Stimulated activated CD8-positive, alpha-beta memory T cell treated with anti-CD3 and anti-CD28 coated beads, Interleukin-4, amount 100 ng/mL, for 1 hour (primary cell): Measurements from ENCODE around the gene TLR6.
A peak's percentile ranks its signal among the peaks of the same experiment; 100 is the strongest.

Experiments used
- DNase-seq, 2 donors: peaks; one replicate each; pipeline ENCODE4 v3.0.0-alpha.2; 2020; ENCODE audit warnings: low read depth in 2 of 2, low spot score in 1 of 2

TLR6 gene, protein sequence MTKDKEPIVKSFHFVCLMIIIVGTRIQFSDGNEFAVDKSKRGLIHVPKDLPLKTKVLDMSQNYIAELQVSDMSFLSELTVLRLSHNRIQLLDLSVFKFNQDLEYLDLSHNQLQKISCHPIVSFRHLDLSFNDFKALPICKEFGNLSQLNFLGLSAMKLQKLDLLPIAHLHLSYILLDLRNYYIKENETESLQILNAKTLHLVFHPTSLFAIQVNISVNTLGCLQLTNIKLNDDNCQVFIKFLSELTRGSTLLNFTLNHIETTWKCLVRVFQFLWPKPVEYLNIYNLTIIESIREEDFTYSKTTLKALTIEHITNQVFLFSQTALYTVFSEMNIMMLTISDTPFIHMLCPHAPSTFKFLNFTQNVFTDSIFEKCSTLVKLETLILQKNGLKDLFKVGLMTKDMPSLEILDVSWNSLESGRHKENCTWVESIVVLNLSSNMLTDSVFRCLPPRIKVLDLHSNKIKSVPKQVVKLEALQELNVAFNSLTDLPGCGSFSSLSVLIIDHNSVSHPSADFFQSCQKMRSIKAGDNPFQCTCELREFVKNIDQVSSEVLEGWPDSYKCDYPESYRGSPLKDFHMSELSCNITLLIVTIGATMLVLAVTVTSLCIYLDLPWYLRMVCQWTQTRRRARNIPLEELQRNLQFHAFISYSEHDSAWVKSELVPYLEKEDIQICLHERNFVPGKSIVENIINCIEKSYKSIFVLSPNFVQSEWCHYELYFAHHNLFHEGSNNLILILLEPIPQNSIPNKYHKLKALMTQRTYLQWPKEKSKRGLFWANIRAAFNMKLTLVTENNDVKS

DNA sequence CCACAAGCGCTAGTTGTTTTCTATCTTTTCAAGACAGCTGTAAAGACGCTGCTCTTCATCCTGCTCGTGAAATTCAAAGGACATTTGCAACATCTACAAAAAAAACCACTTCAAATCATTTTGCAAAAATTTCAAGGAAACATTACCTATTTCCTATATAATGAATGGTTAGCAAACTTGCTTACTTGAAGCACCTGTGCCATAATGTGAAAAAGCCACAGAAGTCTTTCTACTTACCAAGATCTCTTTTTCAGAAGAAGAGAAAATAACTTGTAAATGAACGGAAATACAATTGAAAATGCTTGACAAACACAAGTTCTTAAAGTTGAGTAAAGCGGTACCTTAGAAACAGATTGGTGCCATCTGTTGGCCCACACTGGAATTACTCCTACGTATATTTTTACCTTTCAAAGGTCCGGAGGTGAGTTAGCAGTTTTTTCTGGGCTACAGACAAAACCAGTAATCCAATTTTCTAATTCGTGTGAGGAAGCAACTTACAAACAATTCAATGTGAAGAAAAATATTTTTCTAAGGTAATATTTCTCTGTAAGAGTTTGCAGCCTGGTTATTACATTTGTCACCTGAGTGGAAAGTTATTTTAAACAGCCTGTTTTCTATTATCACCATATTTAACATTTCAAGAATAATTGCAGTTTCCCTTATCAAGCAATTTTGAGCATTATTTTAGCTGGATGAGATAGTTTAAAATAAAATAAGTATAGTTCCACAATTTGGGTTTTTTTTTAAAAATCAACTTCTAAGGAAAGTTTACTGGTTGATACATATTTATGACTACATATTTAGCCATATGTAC, at the start of gene TLR6:
Gene TLR6, minus strand, starts transcription at position 294 of the 814 bp plus-strand sequence. CDS start 27,344 bp downstream, outside the sequence.
- peak in 1 of 2 donors; percentile 40 for DNase-seq

DNA sequence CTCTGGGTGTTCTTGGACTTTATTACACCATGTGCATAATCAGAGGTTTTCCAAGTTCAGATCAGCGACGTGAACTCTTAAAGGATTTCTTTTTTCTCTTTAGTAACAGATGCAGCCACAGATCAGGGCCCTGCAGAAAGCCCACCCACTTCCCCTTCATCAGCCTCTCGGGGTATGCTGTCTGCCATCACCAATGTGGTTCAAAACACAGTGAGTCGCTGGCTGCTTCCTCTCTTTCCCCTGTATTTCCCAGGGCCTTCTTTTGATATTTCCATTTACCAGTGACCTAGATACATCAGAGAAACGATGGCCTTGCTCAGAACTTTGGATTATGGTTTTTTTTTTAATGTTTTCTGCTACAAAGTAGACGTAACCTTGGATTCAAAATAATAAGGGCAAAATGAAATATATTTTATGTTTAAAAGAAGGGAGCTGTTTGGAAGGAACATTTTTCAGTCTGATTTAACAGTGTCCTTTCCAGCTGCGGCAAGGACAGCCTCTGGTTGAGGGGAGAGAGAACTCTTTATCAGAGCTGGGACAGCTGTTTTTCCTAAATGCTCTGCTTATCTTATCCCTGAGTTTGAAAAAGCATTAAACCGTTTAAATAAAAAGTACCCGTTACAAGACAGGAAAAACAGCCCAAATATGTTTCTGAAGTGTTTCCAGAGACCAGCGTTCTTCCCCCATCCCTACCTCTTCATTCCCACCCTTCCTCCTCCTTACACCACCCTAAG, 49.2 kb upstream of the TLR6 start:
- DNase-seq: no peak

DNA sequence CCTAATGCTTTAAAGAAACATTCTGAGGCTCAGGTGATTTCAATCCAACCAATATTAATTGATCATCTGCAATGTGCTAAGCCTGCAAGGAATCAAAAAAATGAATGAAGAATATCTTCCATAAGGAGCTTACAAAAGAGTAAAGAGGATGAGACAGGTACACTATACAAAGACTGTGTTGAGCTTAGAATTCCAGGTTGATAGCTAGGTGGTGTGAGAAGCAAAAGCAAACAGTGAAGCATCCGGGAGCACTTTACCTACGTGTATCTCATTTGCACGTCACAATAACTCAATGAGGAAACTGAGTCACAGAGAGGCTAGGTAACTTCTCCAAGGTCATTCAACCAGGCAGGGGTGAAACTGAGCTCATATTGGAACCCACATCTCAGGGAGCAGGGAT, 48.1 kb upstream of the TLR6 start:
- no peak for DNase-seq

DNA sequence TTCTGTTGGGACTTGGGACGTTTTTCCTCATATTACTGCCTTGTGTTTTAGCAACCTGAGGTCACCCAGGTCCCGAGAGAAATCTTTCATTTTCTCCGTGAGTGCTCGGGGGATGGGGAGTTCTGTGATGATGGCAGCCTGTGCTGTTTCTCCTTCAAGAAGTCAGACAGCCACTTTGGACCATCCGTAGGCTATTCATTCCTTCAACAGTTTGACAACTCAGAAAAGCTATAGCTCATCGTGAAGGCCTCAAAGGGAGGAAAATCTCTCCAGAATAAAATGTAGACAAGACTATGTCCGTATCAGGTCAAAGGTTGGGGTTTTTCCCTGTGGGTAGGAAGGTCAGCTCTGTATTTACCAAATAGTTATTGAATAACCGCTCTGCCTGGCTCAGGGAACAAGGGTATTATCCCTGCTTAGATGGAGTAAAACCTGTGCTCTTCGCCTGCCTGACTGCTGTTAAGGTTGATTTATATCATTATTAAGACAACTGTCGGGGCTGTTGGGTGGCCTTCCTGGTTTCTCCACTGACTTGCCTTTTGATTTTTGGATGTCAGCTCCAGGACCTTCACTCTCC, 47.6 kb upstream of the TLR6 start:
- DNase-seq: no peak

DNA sequence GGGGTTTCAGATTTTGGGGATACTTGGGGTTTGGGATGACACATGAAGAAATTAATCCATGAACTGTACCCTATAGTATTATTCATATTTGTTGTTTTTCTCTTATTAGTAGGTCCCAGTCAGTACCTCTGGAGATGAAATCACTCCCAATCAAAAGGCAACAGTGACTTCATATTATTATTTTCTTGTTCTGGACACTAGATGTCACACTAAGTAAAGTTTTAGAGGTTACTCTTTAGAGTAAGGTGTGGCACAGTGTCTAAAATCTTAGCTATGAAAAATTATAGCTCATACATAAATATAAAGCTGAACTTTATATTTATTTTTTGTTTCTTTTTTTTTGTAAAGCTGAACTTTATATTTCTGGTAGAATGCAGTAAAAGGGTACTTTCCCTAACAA, 46.1 kb upstream of the TLR6 start:
- no peak for DNase-seq

DNA sequence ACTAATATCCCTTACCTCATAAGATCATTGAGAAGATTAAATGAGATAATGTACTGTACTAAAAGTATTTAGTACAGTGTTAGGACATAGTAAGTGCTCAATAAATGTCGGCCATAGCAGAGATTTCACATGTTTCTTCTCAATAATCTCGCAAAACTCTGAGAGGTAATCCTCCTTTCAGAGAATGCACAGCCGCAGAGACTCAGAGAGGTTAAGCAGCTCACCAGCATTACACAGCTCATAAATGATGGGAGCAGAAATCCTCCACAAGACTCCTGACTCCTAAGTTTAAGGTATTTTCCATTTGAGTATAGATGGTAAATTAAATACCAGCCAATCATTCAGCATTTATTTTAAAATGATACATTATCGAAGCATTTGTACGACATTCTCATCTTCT, 45.6 kb upstream of the TLR6 start:
- DNase-seq: no peak

DNA sequence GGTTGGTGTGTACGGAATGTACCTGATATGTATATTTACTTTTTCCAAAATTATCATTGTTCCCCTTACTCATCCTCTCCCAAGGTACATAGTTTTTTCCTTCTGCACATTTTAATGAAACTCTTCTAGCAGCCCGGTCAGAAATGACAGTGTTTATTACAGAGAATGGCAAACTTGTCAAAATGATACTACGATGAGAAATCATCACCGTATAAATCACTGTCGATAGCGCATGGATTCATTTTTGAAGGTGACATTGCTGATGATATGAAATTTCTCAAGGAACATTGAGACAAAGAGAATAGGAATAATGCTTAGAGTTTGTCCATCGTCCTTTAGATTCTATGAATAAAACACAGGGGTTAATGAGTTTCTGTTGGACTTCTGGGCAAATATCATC, 41.6 kb upstream of the TLR6 start:
- no peak for DNase-seq

DNA sequence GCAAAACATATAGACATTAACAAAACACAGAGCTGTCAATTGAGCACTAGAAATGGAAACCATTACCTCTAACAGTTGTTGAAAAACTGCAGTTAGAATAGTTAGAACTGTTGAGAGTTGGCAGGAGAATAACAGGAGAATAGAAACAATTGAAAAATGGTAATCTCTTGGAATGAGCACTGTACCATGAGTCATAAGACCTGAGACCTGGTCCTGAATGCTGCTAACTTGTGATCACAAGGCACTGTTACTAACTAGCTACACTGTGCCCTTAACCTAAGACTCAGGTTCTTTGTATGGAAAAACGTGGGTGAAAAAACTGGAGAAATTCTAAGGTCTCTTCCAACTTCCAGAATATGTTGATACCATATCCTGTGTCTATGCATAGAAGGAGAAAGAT, 40.3 kb upstream of the TLR6 start:
- no peak for DNase-seq

DNA sequence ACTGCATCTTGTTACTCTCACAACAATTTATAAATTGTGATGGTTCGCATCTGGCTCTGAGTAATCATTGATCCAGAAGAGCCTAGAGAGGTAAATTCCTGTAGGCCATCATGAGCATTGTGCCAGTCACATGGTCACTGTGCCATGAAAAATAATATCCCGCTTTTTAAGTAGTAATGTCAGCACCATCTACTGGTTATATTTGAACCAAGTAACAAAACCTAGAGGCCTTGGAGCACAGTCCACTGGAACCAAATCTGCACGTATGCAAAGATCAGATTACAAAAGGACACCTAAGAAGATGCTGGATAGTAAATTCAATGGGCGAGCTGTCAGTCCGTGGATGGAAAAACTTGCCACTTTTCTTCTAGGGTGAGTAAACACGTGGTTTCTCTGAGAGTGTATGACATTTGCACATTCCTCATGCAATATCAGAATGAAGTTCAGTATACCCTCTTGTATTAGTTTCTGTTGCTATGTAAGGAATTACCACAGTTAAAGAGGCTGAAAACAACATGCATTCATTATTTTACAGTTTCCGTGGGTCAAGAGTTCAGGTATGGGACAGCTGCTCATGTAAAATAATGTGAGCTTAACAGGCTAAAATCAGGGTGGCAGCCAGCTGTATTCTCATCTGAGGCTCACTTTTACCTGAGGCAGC, 37.8 kb upstream of the TLR6 start:
- DNase-seq: no peak

DNA sequence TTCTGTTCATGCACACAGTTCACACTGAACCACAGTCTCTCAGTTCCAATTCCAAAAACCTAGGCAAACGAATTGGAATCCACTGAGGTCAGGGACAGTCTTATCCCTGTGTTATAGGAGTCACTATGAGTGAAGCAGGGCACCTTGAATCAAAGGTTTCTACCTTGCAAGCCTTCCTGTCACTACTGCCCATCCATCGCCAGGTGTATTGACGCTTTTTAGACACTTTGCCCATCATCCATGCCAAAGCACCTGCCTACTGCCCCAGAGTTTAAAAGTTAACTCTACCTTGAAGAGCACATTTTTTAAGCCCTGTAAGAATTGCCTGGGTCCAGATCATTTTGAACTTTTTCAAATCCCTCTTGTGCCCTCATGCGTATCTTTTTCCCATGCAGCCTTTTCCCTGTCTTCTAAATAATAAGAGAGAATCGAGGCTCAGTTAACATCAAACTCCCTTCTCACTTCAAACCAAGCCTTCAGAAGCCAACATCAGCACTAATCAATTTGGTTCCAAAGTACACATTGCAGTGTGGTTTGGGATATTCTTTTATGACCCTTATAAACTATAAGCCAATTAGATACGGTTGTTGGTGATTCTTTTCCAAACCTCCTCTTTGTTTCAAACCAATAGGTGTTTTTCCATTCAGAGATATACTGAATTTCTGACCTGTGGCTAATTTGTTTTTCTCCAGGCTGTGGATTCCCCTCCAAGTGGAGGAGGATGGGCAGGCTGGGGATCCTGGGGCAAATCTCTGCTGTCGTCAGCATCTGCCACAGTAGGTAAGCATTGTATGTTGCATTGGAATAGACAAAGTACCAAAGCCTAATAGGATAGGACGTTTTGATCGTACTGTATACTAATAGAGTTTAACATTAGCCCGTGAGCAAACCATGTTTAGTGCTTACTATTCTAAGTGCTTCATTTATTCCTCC, 34.7 kb upstream of the TLR6 start:
- DNase-seq: no peak

DNA sequence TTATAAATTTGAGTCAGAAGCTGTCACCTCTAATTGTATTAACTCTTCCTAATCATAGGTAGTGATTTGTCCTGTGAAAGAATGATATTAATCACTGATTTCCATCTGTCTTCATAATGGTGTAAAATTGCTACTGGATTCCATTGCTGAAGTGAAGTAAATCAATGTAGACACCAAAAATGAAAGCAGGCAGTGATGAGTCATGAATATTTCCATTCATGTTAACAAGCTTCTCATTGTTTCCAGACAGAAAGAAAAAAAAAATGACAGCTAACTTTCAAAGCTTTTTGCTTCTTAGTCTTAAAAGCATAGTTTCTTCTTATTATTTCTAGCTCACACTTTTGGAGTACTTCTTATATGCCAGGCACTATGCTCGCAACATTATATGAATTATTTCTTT, 32.5 kb upstream of the TLR6 start:
- DNase-seq: no peak

DNA sequence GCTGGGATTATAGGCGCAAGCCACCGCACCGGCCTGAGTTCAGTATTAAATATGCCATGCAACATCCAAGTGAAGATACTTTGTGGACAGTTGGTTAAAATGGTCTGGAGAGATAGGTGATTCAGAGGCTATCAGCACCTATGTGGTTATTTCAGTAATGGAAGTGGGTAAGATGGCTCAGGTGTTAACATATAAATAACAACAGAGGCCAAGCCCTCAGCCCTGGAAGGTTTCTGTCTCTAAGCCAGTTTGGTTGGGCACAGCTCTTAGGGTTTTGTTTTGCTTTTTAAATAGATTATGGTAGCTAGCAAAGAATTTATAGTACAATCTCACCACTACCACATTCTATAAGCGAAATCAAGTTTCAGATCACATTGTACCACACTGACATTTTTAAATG, 27.6 kb upstream of the TLR6 start:
- no peak for DNase-seq

DNA sequence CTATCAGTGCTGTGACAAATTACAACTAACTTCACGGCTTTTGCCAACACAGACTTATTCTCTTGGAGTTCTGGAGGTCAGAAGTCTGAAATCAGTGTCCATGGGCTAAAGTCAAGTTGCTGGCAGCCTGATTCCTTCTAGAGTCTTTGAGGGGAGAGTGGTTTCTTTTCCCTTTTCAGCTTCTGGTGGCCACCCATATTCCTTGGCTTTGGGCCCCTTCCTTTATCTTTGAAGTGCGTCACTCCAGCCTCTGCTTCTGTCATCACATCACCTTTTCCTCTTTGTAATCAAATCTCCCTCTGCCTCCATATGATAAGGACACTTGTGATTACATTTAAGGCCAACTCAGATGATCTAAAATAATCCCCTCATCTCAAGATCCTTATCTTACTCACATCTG, 20.0 kb upstream of the TLR6 start:
- no peak for DNase-seq

DNA sequence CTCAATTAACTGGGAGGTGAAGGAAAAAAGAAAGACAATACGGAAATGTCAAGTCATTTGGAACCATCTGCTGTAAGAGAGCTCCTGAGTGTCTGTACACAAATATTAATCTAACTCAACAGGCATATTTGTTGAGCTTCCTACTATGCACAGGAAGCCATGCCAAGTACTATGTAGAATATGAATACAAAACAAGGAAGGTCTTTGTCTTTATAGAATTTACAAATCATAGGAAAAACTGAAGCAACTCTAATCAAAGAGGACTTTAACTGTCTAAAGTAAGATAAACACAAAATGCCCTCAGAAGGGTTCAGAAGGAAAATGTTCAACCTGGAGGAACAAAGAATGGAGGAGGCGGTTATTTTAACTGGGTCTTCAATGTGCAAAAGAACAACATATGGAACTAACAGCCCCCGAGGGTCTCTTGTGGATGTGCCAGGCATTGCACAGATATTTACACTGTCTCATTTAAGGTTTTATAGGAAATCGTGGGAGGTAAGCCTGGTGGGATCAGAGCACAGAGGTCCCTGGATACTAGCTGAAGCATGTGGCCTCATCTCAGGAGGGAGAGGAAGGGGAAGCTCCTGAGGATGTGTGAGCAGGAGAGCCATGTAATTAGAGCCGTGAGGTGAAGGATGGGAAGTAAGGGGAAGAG, 16.8 kb upstream of the TLR6 start:
- DNase-seq: no peak

DNA sequence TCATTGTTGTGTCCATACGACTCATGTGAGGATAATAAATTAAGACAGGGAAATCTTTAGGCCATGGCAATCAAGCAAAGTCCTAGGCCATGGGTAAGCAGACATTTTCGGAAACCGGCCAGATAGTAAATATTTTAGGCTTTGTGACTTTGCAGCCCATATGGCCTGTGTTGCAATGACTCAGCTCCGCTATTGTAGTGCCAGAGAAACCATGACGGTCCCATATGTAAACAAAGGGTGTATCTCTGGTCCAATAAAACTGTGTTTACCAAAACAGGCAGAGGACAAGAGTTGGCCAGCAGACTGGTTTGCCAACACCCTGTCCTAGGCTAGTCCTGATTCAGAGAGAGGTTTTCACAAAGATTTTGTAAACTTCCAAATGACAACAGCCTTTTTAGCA, 16.0 kb upstream of the TLR6 start:
- DNase-seq: no peak

DNA sequence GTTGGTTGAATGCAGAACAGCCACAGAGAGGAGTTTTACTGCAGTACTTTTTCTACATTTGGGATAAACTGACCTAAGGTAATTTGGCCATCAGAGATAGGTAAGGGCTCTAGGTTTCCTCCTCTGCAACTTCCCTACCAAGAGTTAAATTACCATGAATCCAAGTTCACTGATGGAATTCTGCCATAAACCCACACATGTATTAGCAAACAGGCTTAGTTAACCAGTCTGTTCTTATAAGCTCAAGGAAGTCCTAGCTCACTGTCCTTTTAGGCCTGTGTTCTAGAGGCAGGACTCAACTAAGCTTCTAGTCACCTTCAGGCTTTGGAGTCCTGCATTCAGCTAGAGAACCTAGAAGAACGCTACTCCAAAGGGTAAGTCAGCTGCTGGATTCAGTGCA, 15.0 kb upstream of the TLR6 start:
- DNase-seq: no peak

DNA sequence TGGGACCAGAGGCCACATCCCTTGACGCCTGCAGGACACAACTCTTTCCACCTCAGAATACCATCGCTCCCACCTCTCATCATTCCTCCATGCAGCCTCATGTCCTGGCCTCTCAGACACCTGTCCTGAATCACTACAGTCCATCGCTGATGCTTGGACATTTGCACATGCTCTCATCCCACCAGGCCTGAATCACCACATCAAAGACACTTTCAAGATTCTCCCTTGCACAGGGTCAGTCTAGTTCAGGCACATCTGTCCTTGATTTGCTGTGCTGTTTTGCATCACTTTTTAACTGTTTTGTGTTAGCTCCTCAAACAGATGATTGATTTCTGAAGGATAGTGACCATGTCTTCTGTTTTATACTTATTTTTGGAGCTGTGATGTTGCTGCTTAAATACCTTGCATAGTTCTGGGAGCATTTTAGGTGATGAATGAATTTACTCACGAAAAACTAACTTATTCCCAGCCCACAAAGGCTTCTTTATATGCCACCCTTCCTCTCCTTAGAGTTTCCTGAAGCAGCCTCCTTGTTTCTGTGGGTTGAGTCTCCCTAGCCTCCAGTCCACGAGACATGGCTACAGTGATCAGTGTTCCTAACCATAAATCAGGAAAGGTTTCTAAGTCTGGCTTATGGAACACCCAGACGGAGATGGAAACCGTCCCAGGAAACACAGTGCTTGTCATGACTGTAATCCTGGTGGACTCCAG, 13.6 kb upstream of the TLR6 start:
- DNase-seq: no peak

DNA sequence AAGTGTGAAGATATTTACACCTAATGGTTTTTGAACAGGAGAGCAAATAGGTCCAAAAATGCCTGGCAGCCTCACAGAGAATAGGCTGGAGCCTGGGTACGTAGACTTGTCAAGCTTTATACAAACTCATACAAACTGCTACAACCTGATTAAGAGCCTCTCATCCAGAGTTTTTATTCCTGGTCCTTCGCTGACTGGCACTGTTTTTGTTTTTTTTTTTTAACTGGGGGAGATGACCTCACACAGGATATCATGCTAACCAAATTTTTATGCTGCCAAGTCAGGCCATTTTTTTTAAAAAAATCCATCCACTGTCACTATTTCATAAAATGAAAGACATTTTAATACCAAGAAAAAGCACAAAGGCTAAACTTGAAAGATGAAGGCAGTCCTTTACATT, 12.9 kb upstream of the TLR6 start:
- no peak for DNase-seq
